ENCODE data around the gene QRFPR. TPM values are rescaled to one million over a fixed set of nuclear protein-coding genes. Genes with fewer than 3 reads are reported as not detected.

Gene QRFPR
- total and polyA plus RNA-seq, 10 of the 15 experiments (the other 5 are each of a cell fraction or from before 2014, with no cell fraction given), result not detected

GRCh38 chr4:121307445-121308327 lies 73.1 kb downstream of the QRFPR start:
- H3K4me1 ChIP-seq (ENCODE audit: control insufficient read depth, insufficient read depth, low read length), result peaks cover 8% of the 10 kb centered on the region
- H2AFZ ChIP-seq (ENCODE audit: control insufficient read depth, low read depth, low read length), result peak overlapping the region; percentile 53
- H4K20me1 ChIP-seq (ENCODE audit: control insufficient read depth, insufficient read depth), result no peaks in the 10 kb centered on the region
- ChIA-PET SMC1A (ENCODE audit: uncharacterized antibody, unreplicated experiment) (interaction anchor here (0.5 to 2.5 kb wide), 23 partner anchors 9 to 1153 kb away, joined by 3 to 59 read pairs (median 3); no protein-coding TSS in a partner anchor), POLR2A (interaction anchor here (1.1 kb wide), 1 partner anchor 108 kb away, joined by 3 read pairs; no protein-coding TSS in a partner anchor), CTCF (interaction anchor here (0.6 to 3.5 kb wide), 37 partner anchors 9 to 1679 kb away, joined by 3 to 89 read pairs (median 4); partner anchors contain the start of gene PDE5A), RAD21 (ENCODE audit: unreplicated experiment) (interaction anchor here (0.6 to 2.4 kb wide), 10 partner anchors 30 to 1238 kb away, joined by 3 to 19 read pairs (median 3); no protein-coding TSS in a partner anchor)
- FAIRE-seq, result peak; percentile 98
- peak; percentile 98 for ATAC-seq
- no peaks in the 10 kb centered on the region; a peak in 1 of 4 replicates for H3K27me3 ChIP-seq (replicated peaks in 1 of 2; ENCODE audit: control insufficient read depth in 2 of 2, insufficient read depth in 2 of 2, low read length in 1 of 2)
- no TSS peak for BruUV-seq (replicated peaks)
- in situ Hi-C loops (cut with MboI), result loop anchor here (5.0 to 25.0 kb wide), 2 partner anchors 115 to 1145 kb away; no protein-coding TSS in a partner anchor
- peak; percentile 51 for DNase-seq (ENCODE audit: low read depth, low spot score)
- peak overlapping the region; percentile 60; the same call in 1 of the 2 replicates for H3K4me2 ChIP-seq (ENCODE audit: control insufficient read depth, insufficient read depth)
- no peak overlapping the region for H3K4me3 ChIP-seq
- no peaks in the 10 kb centered on the region for H3K36me3 ChIP-seq (ENCODE audit: control insufficient read depth in 2 of 2, insufficient read depth in 2 of 2, low read length in 1 of 2)
- no peak overlapping the region for H3K27ac ChIP-seq (ENCODE audit: control insufficient read depth, insufficient read depth)
- H3K79me2 ChIP-seq (ENCODE audit: control insufficient read depth, insufficient read depth, low read length), result no peaks in the 10 kb centered on the region
- intact Hi-C loops (cut with micrococcal nuclease; ENCODE audit: unreplicated experiment), result loop anchor here (1.0 to 10.0 kb wide), 5 partner anchors 30 to 1150 kb away; no protein-coding TSS in a partner anchor
- no peaks in the 10 kb centered on the region for H3K9me3 ChIP-seq (replicated peaks; ENCODE audit: control insufficient read depth, insufficient read depth, low read length)
- no peak overlapping the region; the same call in 1 of the 2 replicates for H3K9ac ChIP-seq (ENCODE audit: control insufficient read depth, insufficient read depth, low read length)
- WGBS (ENCODE audit: insufficient coverage, insufficient replicate concordance, low lambda C conversion rate, missing lambda C conversion rate), result 2% methylated on average over 5 of the region's 5 CpGs
- TF ChIP-seq ATF7 (IDR thresholded peaks at IDR 0.05; ENCODE audit: low read depth), result peak; percentile 75
- peak; percentile 64; the same call in 1 of the 2 replicates for TF ChIP-seq JUNB (IDR thresholded peaks at IDR 0.05)
- TF ChIP-seq BHLHE40 (IDR thresholded peaks at IDR 0.05; ENCODE audit: borderline replicate concordance in 1 of 2, low read depth in 2 of 2, low read length in 1 of 2), result peak in 1 of 2 experiments; percentile 79; a peak in 2 of 4 replicates
- TF ChIP-seq ZBTB40 (IDR thresholded peaks at IDR 0.05; ENCODE audit: borderline replicate concordance), result peak; percentile 45; the same call in 1 of the 2 replicates
- peak; percentile 29; the same call in 1 of the 2 replicates for TF ChIP-seq RUNX3 (IDR thresholded peaks at IDR 0.05; ENCODE audit: low read length)
- TF ChIP-seq CBFB (IDR thresholded peaks at IDR 0.05; ENCODE audit: low read depth), result no peak
- TF ChIP-seq RAD21 (IDR thresholded peaks at IDR 0.05; ENCODE audit: insufficient read depth, low read depth, low read length), result peak; percentile 99
- TF ChIP-seq NFIC (IDR thresholded peaks at IDR 0.05; ENCODE audit: low read depth, low read length), result peak; percentile 75; the same call in 1 of the 2 replicates
- no peak for TF ChIP-seq ZNF592 (IDR thresholded peaks at IDR 0.05)
- TF ChIP-seq LARP7 (IDR thresholded peaks at IDR 0.05), result no peak
- 0 out of 2 replicates have a peak, but pooled peaks have one; percentile 21 for TF ChIP-seq CREB1 (IDR thresholded peaks at IDR 0.05; ENCODE audit: low read depth)

Data from GM12878 (cell line).